H1 (cell line): ENCODE data around the gene NEDD1. TPM values are rescaled to one million over a fixed set of nuclear protein-coding genes. Genes with fewer than 3 reads are reported as not detected.

Experiments
- CTCF ChIA-PET: fragments of 300-600 bp; sonication (Branson Sonifier 250); formaldehyde crosslinking; loops from one replicate; lab custom pipeline; 2021; ENCODE audit not compliant: partially characterized antibody; lab: Charles Lee
- POLR2A ChIA-PET: fragments of 300-600 bp; sonication (Branson Sonifier 250); formaldehyde crosslinking; loops from one replicate; lab custom pipeline; 2021; ENCODE audit warnings: inconsistent platforms; ENCODE audit not compliant: partially characterized antibody; lab: Charles Lee
- DNase-seq, 2 experiments: peaks; one replicate each; pipeline versions ENCODE4 v3.0.0 to v3.0.0-alpha.2; 2010 to 2022; ENCODE audit warnings: low spot score in 2 of 2, low read depth in 1 of 2, mixed read lengths in 1 of 2
- FAIRE-seq: peaks from 2 replicates; lab custom pipeline; 2011; peaks lifted over from hg19 to GRCh38; lab: Jason Lieb, UNC
- H2AFZ ChIP-seq: 2 replicates; pipeline ENCODE4 v1.8.1; 2012; ENCODE audit warnings: low read length, inconsistent platforms
- H2AK5ac ChIP-seq: 2 replicates; pipeline ENCODE4 v1.6.1; 2013; ENCODE audit warnings: low read depth, low read length
- H2BK120ac ChIP-seq: replicated peaks from 2 replicates; pipeline ENCODE3; 2013; ENCODE audit warnings: low read depth, low read length, inconsistent platforms
- H2BK12ac ChIP-seq: 2 replicates; pipeline ENCODE4 v1.6.1; 2013; ENCODE audit warnings: low read depth, low read length
- H2BK15ac ChIP-seq: 2 replicates; pipeline ENCODE4 v1.6.1; 2013; ENCODE audit warnings: low read length
- H2BK20ac ChIP-seq: 2 replicates; pipeline ENCODE4 v1.6.1; 2013; ENCODE audit warnings: low read length
- H2BK5ac ChIP-seq: 2 replicates; pipeline ENCODE4 v1.6.1; 2013; ENCODE audit warnings: low read depth, low read length
- H3K14ac ChIP-seq: 2 replicates; pipeline ENCODE4 v1.6.1; 2013; ENCODE audit warnings: inconsistent platforms; ENCODE audit not compliant: insufficient read length
- H3K18ac ChIP-seq: 2 replicates; pipeline ENCODE4 v1.6.1; 2013; ENCODE audit warnings: low read length; ENCODE audit errors: extremely low read depth
- H3K23ac ChIP-seq: 2 replicates; pipeline ENCODE4 v1.6.1; 2013; ENCODE audit warnings: inconsistent platforms; ENCODE audit not compliant: insufficient read length
- H3K23me2 ChIP-seq: 2 replicates; pipeline ENCODE4 v1.6.1; 2013; ENCODE audit warnings: low read depth, low read length
- H3K27ac ChIP-seq: 2 replicates; pipeline ENCODE4 v1.6.1; 2011; ENCODE audit warnings: low read depth, low read length, inconsistent platforms
- H3K27me3 ChIP-seq, 4 experiments: replicated peaks in 1 of 4; 1 replicate in 1 of 4; 2 replicates in 3 of 4; pipeline versions ENCODE4 v1.6.1 to v1.8.1; 2011 to 2013; ENCODE audit warnings: low read length in 3 of 4, mild to moderate bottlenecking in 3 of 4, inconsistent platforms in 2 of 4, mixed read lengths in 2 of 4, moderate library complexity in 1 of 4; ENCODE audit not compliant: control insufficient read depth in 3 of 4, insufficient read depth in 3 of 4; ENCODE audit errors: extremely low read depth in 1 of 4
- H3K36me3 ChIP-seq, 4 experiments: 2 replicates each; pipeline versions ENCODE4 v1.6.1 to v1.8.1; 2011 to 2013; ENCODE audit warnings: mild to moderate bottlenecking in 4 of 4, low read length in 3 of 4, moderate library complexity in 2 of 4, control low read depth in 1 of 4, inconsistent platforms in 1 of 4; ENCODE audit not compliant: insufficient read depth in 4 of 4, control insufficient read depth in 2 of 4
- H3K4ac ChIP-seq: replicated peaks from 2 replicates; pipeline ENCODE3; 2013; ENCODE audit warnings: low read length, low read depth, mixed read lengths, inconsistent platforms; ENCODE audit not compliant: insufficient read length
- H3K4me1 ChIP-seq, 4 experiments: replicated peaks in 1 of 4; 1 replicate in 1 of 4; 2 replicates in 3 of 4; pipeline versions ENCODE4 v1.6.1 to v1.8.1; 2011 to 2013; ENCODE audit warnings: low read length in 3 of 4, inconsistent platforms in 2 of 4, mixed read lengths in 1 of 4; ENCODE audit not compliant: insufficient read depth in 4 of 4, control insufficient read depth in 3 of 4
- H3K4me2 ChIP-seq, 2 experiments: 2 replicates each; pipeline versions ENCODE4 v1.6.1 to v1.8.1; 2011 to 2013; ENCODE audit warnings: low read depth in 2 of 2, low read length in 2 of 2, control low read depth in 1 of 2, inconsistent platforms in 1 of 2, mild to moderate bottlenecking in 1 of 2; ENCODE audit not compliant: insufficient read depth in 1 of 2
- H3K4me3 ChIP-seq, 4 experiments: fragments of 200-600, 300-600 bp in 1 of 4; sonication (generic), shearing (Covaris generic), sonication (Bioruptor Twin) in 1 of 4; 2 replicates each; pipeline versions ENCODE4 v1.5.1 to v1.8.1; 2011 to 2016; ENCODE audit warnings: low read length in 4 of 4, low read depth in 3 of 4, control low read depth in 2 of 4, inconsistent platforms in 2 of 4, mild to moderate bottlenecking in 2 of 4, mixed read lengths in 1 of 4, moderate library complexity in 1 of 4; ENCODE audit not compliant: insufficient read depth in 2 of 4; ENCODE audit errors: extremely low read depth in 1 of 4
- H3K56ac ChIP-seq: replicated peaks from 2 replicates; pipeline ENCODE3; 2013; ENCODE audit warnings: low read depth, mild to moderate bottlenecking, mixed read lengths, low read length, inconsistent platforms; ENCODE audit not compliant: insufficient read length
- H3K79me1 ChIP-seq: 2 replicates; pipeline ENCODE4 v1.6.1; 2013; ENCODE audit warnings: low read depth, low read length, control low read depth
- H3K79me2 ChIP-seq, 2 experiments: 2 replicates each; pipeline versions ENCODE4 v1.6.1 to v1.8.1; 2012 to 2013; ENCODE audit warnings: low read length in 2 of 2, mild to moderate bottlenecking in 2 of 2, inconsistent platforms in 1 of 2; ENCODE audit not compliant: insufficient read depth in 2 of 2, control insufficient read depth in 1 of 2
- H3K9ac ChIP-seq, 4 experiments: replicated peaks in 1 of 4; 1 replicate in 1 of 4; 2 replicates in 3 of 4; pipeline versions ENCODE4 v1.6.1 to v1.8.1; 2011 to 2013; ENCODE audit warnings: low read depth in 3 of 4, low read length in 3 of 4, control low read depth in 2 of 4, mild to moderate bottlenecking in 2 of 4, moderate library complexity in 2 of 4, inconsistent platforms in 1 of 4; ENCODE audit errors: extremely low read depth in 1 of 4
- H3K9me3 ChIP-seq, 2 experiments: 2 replicates each; pipeline versions ENCODE4 v1.6.1 to v1.8.1; 2012 to 2013; ENCODE audit warnings: mild to moderate bottlenecking in 2 of 2, moderate library complexity in 2 of 2, control low read depth in 1 of 2, inconsistent platforms in 1 of 2, low read depth in 1 of 2, low read length in 1 of 2, mixed read lengths in 1 of 2; ENCODE audit not compliant: insufficient read depth in 2 of 2
- H4K20me1 ChIP-seq, 2 experiments: replicated peaks in 1 of 2; 2 replicates each; pipeline versions ENCODE3 to v1.8.1; 2011 to 2013; ENCODE audit warnings: inconsistent platforms in 2 of 2, low read length in 2 of 2, mild to moderate bottlenecking in 1 of 2; ENCODE audit not compliant: insufficient read depth in 2 of 2, control insufficient read depth in 1 of 2
- H4K5ac ChIP-seq: 2 replicates; pipeline ENCODE4 v1.6.1; 2013; ENCODE audit warnings: low read length, low read depth, mixed read lengths, inconsistent platforms; ENCODE audit not compliant: insufficient read length
- H4K8ac ChIP-seq: 2 replicates; pipeline ENCODE4 v1.8.0; 2013; ENCODE audit warnings: mild to moderate bottlenecking, moderate library complexity, low read length, inconsistent platforms; ENCODE audit not compliant: insufficient read depth; ENCODE audit errors: extremely low read depth
- H4K91ac ChIP-seq: replicated peaks from 2 replicates; pipeline ENCODE3; 2013; ENCODE audit warnings: low read length, mixed read lengths, inconsistent platforms; ENCODE audit not compliant: insufficient read length
- CTBP2 ChIP-seq: IDR thresholded peaks from 2 replicates; pipeline ENCODE4 v1.7.0; 2011; ENCODE audit warnings: borderline replicate concordance, mild to moderate bottlenecking, moderate library complexity, mixed read lengths, low read length; ENCODE audit not compliant: insufficient read depth, insufficient read length
- WGBS, 2 experiments: shearing (Covaris generic) in 1 of 2; methylation state at CpG; one replicate each; pipeline versions ENCODE4 v1.1.6 to v1.1.7; 2013 to 2015; ENCODE audit warnings: low lambda C conversion rate in 2 of 2, mixed read lengths in 2 of 2, inconsistent platforms in 1 of 2, low coverage in 1 of 2, missing lambda C conversion rate in 1 of 2; ENCODE audit not compliant: insufficient replicate concordance in 2 of 2, insufficient coverage in 1 of 2, insufficient read length in 1 of 2; ENCODE audit errors: extremely low coverage in 1 of 2, missing lambda C conversion rate in 1 of 2; 5-methylcytosine and 5-hydroxymethylcytosine counted together
- polyA plus RNA-seq, 7 experiments: library from polyadenylated mRNA; depleted of rRNA in 3 of 7; stranded (reverse) in 5 of 7; unstranded in 2 of 7; fragments of >200 nt in 5 of 7; fragments of 200-250 nt in 2 of 7; gene quantifications; 1 replicate in 5 of 7; 2 replicates in 1 of 7; 4 replicates in 1 of 7; pipeline versions ENCODE4 v1.2.1 to v1.2.3, GENCODE V29; 2011 to 2013; ENCODE audit warnings: missing spikeins in 2 of 7, mixed read lengths in 2 of 7
- total RNA-seq: library from RNA; stranded (reverse); fragmentation: NEBNext Ultra II Directional; extraction: Animal tissue kit (Norgen Biotek cat#: 25700); gene quantifications from 2 replicates; pipeline ENCODE4 v1.2.1, GENCODE V29; 2021

NEDD1 gene
- total and polyA plus RNA-seq, 2 of the 8 experiments (the other 6 are each of a cell fraction or from before 2014, with no cell fraction given) = 9.0 to 26.6 TPM

- H2AK5ac ChIP-seq = no peak overlapping the region
- no peak overlapping the region for H2BK120ac ChIP-seq
- no peak overlapping the region for H4K8ac ChIP-seq
- DNase-seq (no peak), FAIRE-seq (no peak)
- peaks cover 0 to 1% (median 0%) of the 10 kb centered on the region in 4 experiments; a peak in 1 of 7 replicates for H3K27me3 ChIP-seq
- no peak overlapping the region for H3K18ac ChIP-seq
- no peaks in the 10 kb centered on the region for H3K79me1 ChIP-seq
- no peak overlapping the region for H4K91ac ChIP-seq
- WGBS, 2 experiments = 94% methylated on average over 2 of the region's 2 CpGs; no CpG with 5 or more reads in 1 of the 2 experiments
- no peak overlapping the region for H3K56ac ChIP-seq
- ChIA-PET POLR2A (interaction anchor here (0.6 kb wide), 1 partner anchor 74 kb away, joined by 3 read pairs; no protein-coding TSS in a partner anchor), CTCF (interaction anchor here (1.0 kb wide), 1 partner anchor 13 kb away, joined by 3 read pairs; no protein-coding TSS in a partner anchor)
- peaks cover 8% of the 10 kb centered on the region; the same call in 1 of the 2 replicates for H3K23me2 ChIP-seq
- no peaks in the 10 kb centered on the region for H4K20me1 ChIP-seq
- H2BK12ac ChIP-seq = no peak overlapping the region
- H3K4ac ChIP-seq = no peak overlapping the region
- H3K9me3 ChIP-seq = no peaks in the 10 kb centered on the region
- H2BK5ac ChIP-seq = no peak overlapping the region
- no peak overlapping the region for H3K4me3 ChIP-seq
- H2BK20ac ChIP-seq = no peak overlapping the region
- H3K4me2 ChIP-seq = no peak overlapping the region
- no peak overlapping the region for H3K23ac ChIP-seq
- H2AFZ ChIP-seq = no peak overlapping the region
- no peak overlapping the region for H3K9ac ChIP-seq
- no peak overlapping the region for H4K5ac ChIP-seq
- peaks cover 0 to 6% (median 0%) of the 10 kb centered on the region in 4 experiments; a peak in 1 of 8 replicates for H3K36me3 ChIP-seq
- H2BK15ac ChIP-seq = no peak overlapping the region
- H3K79me2 ChIP-seq = peaks cover 0 to 55% of the 10 kb centered on the region in 2 experiments; a peak in 3 of 4 replicates
- H3K14ac ChIP-seq = no peak overlapping the region
- H3K27ac ChIP-seq = no peak overlapping the region
- H3K4me1 ChIP-seq = peaks cover 2 to 9% (median 3%) of the 10 kb centered on the region in 4 experiments; a peak in 5 of 7 replicates
- TF ChIP-seq CTBP2 = no peak
Observed at GRCh38 chr12:96912261-96912660, 5.2 kb downstream of the NEDD1 start.
